ENCODE results near the gene ZNF774. TPM values are rescaled to one million over a fixed set of nuclear protein-coding genes. Genes with fewer than 3 reads are reported as not detected.
A peak's percentile ranks its signal among the peaks of the same experiment; 100 is the strongest.
"Not testable (repeated sequence)": the region's sequence is repeated elsewhere in the genome, so short reads cannot be mapped to it uniquely, and the experiment has no call there.

ZNF774 gene
- total RNA-seq, 1 donor from 2014 or later: 8.9 TPM

DNA sequence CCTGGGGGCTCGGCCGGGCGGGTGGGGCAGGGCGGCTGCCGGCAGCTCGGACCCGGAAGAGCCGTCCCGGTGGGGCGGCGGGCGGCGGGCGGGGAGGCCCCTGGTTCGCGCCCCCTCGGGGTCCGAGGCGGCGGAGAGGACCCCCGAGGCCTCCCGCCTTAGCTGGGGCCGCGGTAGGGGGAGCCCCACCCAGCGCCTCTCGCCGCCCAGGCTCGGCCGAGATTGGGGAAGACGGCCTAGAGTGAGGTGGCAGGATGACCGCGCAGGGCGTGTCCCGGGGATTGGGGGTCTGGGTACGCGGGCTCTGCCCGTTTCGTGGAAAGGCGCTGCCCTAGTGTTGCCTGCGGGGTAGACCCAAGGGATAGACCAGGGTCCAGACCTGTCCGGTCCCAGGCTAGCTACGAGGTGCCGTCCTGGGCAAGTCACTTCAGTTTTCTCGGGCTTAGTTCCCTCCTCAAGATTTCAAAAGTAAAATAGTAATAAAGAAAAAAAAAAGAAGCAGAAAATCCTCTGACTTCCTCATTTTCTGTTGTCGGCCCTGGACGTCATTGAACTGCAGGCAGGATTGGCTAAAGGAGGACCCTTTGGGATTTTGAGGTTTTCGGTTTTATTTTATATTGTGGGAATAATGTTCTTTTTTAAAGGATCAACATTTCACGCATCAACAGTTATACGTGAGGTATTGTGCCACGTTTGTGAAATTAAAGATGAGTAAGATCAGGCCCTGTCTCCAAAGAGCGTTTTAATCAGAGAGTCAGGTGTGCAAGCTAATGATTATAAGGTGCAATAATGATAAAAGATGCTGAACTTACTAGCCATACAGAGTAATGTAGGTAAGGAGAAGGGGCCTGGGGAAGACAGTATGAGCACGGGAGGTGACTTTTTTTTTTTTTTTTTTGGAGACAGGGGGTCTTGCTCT lies 36.6 kb downstream of the ZNF774 start:
- peak; percentile 75 for DNase-seq (ENCODE audit: low spot score)

DNA sequence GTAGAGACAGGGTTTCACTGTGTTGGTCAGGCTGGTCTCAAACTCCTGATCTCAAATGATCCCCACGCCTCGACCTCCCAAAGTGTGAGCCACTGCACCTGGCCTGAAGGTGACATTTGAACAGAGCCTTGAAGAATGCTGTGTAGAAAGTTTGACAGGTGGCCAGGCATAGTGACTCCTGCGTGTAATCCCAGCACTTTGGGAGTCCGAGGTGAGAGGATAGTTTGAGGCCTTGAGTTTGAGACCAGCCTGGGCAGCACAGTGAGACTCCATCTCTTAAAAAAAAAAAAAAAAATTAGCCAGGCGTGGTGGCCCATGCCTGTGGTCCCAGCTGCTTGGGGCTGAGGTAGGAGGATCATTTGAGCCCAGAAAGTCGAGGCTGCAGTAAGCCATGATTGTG lies 37.4 kb downstream of the ZNF774 start:
- no peak for DNase-seq (ENCODE audit: low spot score)

DNA sequence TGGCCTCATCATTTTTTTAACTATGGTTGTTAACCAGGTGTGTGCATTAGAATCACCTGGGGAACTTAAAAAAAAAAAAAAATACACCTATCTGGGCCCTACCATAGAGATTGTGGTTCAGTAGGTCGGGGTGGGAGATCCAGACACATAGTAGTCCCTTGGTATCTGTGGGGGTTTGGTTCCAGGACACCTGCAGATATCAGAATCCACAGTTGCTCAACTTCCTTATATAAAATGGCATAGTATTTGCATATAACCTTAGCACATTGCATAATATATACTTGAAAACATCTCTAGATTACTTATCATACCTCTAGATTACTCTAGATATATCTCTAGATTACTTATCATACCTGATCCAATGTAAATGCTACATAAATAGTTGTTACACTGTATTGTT lies 41.0 kb downstream of the ZNF774 start:
- no peak for DNase-seq (ENCODE audit: low spot score)

GRCh38 chr15:90394074-90394473 lies 42.0 kb downstream of the ZNF774 start:
- DNase-seq (ENCODE audit: low spot score): no peak

DNA sequence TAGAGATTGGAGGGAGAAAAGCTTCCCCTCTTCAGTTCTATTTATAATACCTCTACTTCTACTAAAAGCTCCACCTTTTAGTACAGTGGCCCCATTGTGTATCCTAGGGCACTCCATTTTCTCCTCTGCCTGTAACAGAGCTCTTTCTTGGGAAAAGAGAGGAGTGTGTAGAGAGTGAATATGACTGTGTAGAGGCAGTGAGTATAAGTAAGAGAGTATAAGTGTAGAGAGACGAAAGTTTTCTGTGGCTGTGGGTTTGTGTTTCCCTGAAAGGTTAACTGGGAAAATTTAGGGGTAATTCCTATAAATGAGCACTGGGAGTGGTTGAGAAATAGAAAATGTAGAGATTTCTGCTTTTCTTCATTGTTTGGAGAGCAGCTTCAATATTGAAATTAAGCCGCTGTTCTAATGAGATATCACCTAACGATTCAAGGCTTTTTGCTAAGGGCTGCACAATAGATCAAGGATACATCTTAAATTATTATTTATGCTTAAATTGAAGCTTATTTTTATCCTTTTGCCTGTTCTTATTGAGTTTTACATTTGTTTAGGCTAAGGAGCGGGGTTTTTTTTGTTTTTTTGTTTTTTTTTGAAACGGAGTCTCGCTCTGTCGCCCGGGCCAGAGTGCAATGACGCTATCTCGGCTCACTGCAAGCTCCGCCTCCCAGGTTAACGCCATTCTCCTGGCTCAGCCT lies 42.8 kb downstream of the ZNF774 start:
- DNase-seq (ENCODE audit: low spot score): no peak

DNA sequence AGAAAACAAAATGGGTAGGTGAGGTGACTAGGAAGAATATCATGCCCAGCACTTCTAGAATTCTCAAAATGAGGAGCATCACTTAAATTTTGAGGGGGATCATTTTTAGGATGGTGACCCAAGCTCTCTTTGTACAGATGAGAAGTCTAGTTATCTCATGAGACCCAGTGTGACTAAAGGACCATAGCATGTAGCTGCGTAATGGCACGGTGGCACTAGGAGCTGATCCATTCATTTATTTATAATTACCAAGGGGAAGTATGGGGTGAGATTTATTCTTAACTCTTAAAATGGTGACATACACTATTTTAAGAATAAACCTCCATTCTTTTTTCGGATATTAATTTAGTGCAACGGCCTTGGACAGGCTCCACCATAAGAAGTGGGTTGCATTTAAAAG lies 44.2 kb downstream of the ZNF774 start:
- no peak for DNase-seq (ENCODE audit: low spot score)

DNA sequence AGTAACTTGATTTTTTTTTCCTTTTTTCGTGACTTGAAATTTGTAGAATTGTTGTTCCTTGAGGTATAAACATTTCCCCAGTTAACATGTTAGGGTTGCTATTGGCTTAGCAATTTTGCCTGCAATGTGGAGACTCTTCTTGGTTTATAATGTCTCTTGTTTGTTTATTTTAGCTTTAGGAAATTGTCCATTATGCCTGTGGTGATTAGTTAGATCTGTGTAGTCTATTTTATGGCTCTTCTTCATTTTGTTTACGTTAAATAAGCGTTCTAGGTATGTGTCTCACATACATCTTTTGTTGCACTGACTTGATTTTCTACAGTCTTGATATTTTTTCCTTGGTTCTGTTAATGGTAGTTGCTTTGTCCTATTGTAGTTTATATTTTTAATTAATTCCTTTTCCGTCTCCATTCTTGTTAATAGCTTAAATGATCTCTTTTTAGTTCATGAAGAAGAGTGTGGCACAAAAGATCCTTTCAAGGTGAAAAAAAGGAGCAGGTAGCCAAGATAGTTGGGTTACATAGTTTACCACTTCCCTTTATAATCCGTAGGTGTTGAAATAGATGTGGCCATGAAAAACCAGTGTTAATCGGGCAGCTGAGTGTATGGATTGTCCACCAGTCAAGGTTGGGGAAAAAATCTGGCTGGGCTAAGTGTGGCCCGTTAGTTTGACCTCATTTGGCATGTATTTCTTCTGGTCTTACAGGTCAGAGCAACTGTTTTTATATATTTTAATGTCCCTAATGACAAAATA lies 48.1 kb downstream of the ZNF774 start:
- DNase-seq (ENCODE audit: low spot score): no peak

- peak; percentile 75 for DNase-seq (ENCODE audit: low spot score)
Measured at GRCh38 chr15:90400759-90401314, 48.8 kb downstream of the ZNF774 start.

DNA sequence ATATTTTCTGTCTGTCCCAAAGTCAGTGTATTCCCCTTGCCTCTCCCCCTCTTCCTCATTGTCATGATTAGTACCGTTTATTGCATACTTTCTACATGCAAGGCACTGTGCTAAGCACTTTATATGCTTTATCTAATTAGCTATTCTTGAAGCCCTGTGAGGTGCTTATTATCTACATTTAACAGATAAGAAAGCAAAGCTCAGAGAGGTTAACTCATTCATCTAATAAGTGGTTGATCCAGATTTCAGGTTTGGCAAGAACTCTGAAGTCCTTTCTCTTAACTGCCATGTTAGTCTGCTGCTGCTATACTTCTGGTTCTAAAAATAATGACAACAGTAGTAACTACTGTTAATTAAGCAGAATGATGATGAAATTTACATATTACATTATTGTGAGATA lies 49.4 kb downstream of the ZNF774 start:
- no peak for DNase-seq (ENCODE audit: low spot score)

GRCh38 chr15:90402223-90402622 lies 50.1 kb downstream of the ZNF774 start:
- no peak for DNase-seq (ENCODE audit: low spot score)

DNA sequence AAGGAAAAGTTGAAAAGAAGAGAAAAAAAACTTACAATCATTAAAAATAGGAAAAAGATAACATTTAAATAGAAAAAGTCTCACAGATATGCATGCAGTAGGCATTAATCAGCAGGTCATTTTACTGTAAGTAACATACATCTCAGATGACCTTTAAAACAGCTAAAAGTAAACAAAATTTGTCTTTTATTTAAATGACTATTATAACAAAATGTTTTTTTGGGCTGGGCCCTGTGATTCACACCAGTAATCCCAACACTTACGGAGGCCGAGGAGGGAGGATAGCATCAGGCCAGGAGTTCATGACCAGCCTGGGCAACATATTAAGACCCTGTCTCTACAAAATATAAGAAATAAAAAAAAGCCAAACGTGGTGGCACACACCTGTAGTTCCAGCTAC lies 50.7 kb downstream of the ZNF774 start:
- DNase-seq (ENCODE audit: low spot score): no peak

GRCh38 chr15:90405055-90405607 lies 53.0 kb downstream of the ZNF774 start:
- DNase-seq (ENCODE audit: low spot score): no peak

GRCh38 chr15:90407336-90407735 lies 55.3 kb downstream of the ZNF774 start:
- no peak for DNase-seq (ENCODE audit: low spot score)

DNA sequence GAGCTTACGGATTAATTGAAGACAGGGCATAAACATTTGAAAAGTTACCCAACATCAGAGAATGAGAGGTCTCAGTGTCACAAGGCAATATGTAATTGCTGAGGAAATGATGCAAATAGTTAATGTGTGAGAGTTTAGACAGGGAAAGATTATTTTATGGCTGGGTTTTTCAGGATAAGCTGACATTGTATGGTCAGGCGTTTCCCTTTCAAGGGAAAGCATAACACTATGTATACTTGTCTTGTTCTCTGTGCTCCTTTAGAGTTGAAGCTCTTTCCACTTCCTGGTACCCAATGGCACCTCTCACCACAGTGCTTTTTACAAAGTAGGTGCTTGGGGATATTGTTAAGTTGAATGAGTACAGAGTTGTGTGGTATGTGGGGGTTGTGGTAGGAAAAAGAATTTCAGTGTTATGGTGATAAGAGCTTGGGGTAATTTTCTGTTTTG lies 55.8 kb downstream of the ZNF774 start:
- DNase-seq (ENCODE audit: low spot score): no peak

GRCh38 chr15:90408657-90409056 lies 56.6 kb downstream of the ZNF774 start:
- DNase-seq (ENCODE audit: low spot score): no peak

DNA sequence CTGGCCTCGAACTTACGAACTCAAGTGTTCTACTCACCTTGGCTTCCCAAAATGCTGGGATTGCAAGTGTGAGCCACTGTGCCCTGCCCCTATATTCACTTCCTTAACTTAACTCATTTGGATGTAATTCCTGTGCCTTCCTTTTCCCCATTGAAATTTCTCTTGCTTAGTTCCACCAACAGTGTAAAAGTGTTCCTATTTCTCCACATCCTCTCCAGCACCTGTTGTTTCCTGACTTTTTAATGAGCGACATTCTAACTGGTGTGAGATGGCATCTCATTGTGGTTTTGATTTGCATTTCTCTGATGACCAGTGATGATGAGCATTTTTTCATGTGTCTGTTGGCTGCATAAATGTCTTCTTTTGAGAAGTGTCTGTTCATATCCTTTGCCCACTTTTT lies 57.5 kb downstream of the ZNF774 start:
- DNase-seq (ENCODE audit: low spot score): not testable (repeated sequence)

GRCh38 chr15:90410316-90410715 lies 58.2 kb downstream of the ZNF774 start:
- DNase-seq (ENCODE audit: low spot score): not testable (repeated sequence)

DNA sequence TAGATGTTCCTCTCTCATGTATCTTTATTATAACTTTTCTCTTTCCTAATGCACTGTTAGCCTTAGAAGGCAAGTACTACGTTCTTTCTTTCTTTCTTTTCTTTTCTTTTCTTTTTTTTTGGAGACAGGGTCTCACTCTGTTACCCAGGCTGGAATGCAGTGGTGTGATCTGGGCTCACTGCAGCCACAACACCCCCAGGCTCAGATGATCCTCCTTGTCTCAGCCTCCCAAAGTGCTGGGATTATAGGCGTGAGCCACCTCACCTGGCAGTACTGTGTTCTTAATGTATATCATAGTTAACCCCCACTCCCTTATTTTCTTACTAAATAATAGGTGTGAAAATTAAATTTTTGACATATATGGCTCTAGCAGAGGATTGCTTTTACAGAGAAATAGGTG lies 59.1 kb downstream of the ZNF774 start:
- no peak for DNase-seq (ENCODE audit: low spot score)

All from ureter (tissue), 1 donor.